CD4-positive, alpha-beta T cell (primary cell): Measurements from ENCODE around the gene BATF. TPM values are rescaled to one million over a fixed set of nuclear protein-coding genes. Genes with fewer than 3 reads are reported as not detected.

Experiments used
- ATAC-seq: fragments of 200-7000 bp; cut with Tn5 transposase; one replicate; pipeline ENCODE4 v1.10.0; 2022; ENCODE audit warnings: mild to moderate bottlenecking; ENCODE audit not compliant: poor library complexity
- CTCF ChIA-PET: fragments of 350-600 bp; sonication (Branson Sonifier 250); formaldehyde crosslinking; loops from one replicate; lab custom pipeline; 2021; ENCODE audit warnings: antibody characterized with exemption, inconsistent platforms; lab: Charles Lee
- POLR2A ChIA-PET: fragments of 350-600 bp; sonication (Branson Sonifier 250); formaldehyde crosslinking; loops from one replicate; lab custom pipeline; 2021; ENCODE audit warnings: antibody characterized with exemption, inconsistent platforms; lab: Charles Lee
- DNase-seq, 14 experiments: peaks; one replicate each; pipeline ENCODE4 v3.0.0-alpha.2; 2013 to 2020; ENCODE audit warnings: mixed read lengths in 2 of 14
- H3K27ac ChIP-seq, 2 donors: one replicate each; pipeline versions ENCODE4 v1.5.1 to v1.7.0; 2013; ENCODE audit warnings: low read length in 2 of 2, low read depth in 1 of 2, mild to moderate bottlenecking in 1 of 2
- H3K27me3 ChIP-seq, 2 experiments: 1 replicate in 1 of 2; 2 replicates in 1 of 2; pipeline versions ENCODE4 v1.6.1 to v1.7.0; 2013; ENCODE audit warnings: low read length in 2 of 2, control low read depth in 1 of 2, mild to moderate bottlenecking in 1 of 2, moderate library complexity in 1 of 2; ENCODE audit not compliant: insufficient read depth in 2 of 2, control insufficient read depth in 1 of 2
- H3K36me3 ChIP-seq: one replicate; pipeline ENCODE4 v1.6.1; 2013; ENCODE audit warnings: low read length, control low read depth; ENCODE audit not compliant: insufficient read depth
- H3K4me1 ChIP-seq: one replicate; pipeline ENCODE4 v1.6.1; 2013; ENCODE audit warnings: low read length, control low read depth; ENCODE audit not compliant: insufficient read depth
- H3K4me3 ChIP-seq: one replicate; pipeline ENCODE4 v1.5.1; 2013; ENCODE audit warnings: mild to moderate bottlenecking, low read length, moderate library complexity
- H3K9me3 ChIP-seq, 2 experiments: 1 replicate in 1 of 2; 2 replicates in 1 of 2; pipeline versions ENCODE4 v1.6.1 to v1.7.0; 2013; ENCODE audit warnings: low read length in 2 of 2, mild to moderate bottlenecking in 2 of 2, control low read depth in 1 of 2, moderate library complexity in 1 of 2; ENCODE audit not compliant: control insufficient read depth in 1 of 2, insufficient read depth in 1 of 2
- H3K27ac Mint-ChIP-seq: one replicate; pipeline ENCODE4 v1.8.0; 2020; ENCODE audit warnings: mixed read lengths
- H3K27me3 Mint-ChIP-seq: one replicate; pipeline ENCODE4 v1.8.0; 2021; ENCODE audit warnings: mixed read lengths
- H3K36me3 Mint-ChIP-seq: one replicate; pipeline ENCODE4 v1.8.0; 2021; ENCODE audit warnings: low read depth, mixed read lengths
- H3K4me1 Mint-ChIP-seq: one replicate; pipeline ENCODE4 v1.8.0; 2021; ENCODE audit warnings: low read depth, mixed read lengths
- H3K4me3 Mint-ChIP-seq: one replicate; pipeline ENCODE4 v1.8.0; 2020; ENCODE audit warnings: mild to moderate bottlenecking, mixed read lengths
- H3K9me3 Mint-ChIP-seq: one replicate; pipeline ENCODE4 v1.8.0; 2020; ENCODE audit warnings: mixed read lengths
- intact Hi-C, 2 experiments: fragments of 100-400 bp; cut with DNase I in 1 of 2; cut with micrococcal nuclease in 1 of 2; formaldehyde crosslinking; loops; one replicate each; pipeline versions ENCODE4 v1.15.1 to v1.9.0; 2023 to 2025; cut with DNase I, micrococcal nuclease
- total RNA-seq, 174 experiments: library from RNA in 2 of 174; stranded (reverse) in 2 of 174; gene quantifications; one replicate each; pipeline ENCODE4 v1.2.3 and lab custom pipeline; 2021 to 2026
- TF ChIP-seq, protein P1 (sequence below): fragments of 200-600 bp; IDR thresholded peaks from one replicate; pipeline ENCODE4 v1.8.0; 2022; ENCODE audit warnings: antibody characterized with exemption, mild to moderate bottlenecking

The BATF gene
- total RNA-seq, 2 experiments from 2014 or later = 6.7 to 7.8 TPM

DNA sequence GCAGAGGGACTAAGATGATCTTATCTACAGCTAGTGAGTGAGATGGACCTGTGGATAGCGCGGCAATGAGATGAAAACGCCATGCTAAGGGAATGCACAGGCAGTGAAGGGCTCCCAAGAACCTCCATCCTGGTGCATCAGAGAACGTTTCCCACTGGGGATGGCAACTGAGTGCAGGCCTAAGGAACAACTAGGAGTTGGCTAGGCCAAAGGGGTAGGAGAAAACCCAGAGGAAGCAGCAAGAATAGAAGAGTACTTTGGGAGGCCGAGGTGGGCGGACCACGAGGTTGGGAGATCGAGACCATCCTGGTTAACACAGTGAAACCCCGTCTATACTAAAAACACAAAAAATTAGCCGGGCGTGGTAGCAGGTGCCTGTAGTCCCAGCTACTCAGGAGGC, 24.6 kb upstream of the BATF start:
- TF ChIP-seq, protein P1, sequence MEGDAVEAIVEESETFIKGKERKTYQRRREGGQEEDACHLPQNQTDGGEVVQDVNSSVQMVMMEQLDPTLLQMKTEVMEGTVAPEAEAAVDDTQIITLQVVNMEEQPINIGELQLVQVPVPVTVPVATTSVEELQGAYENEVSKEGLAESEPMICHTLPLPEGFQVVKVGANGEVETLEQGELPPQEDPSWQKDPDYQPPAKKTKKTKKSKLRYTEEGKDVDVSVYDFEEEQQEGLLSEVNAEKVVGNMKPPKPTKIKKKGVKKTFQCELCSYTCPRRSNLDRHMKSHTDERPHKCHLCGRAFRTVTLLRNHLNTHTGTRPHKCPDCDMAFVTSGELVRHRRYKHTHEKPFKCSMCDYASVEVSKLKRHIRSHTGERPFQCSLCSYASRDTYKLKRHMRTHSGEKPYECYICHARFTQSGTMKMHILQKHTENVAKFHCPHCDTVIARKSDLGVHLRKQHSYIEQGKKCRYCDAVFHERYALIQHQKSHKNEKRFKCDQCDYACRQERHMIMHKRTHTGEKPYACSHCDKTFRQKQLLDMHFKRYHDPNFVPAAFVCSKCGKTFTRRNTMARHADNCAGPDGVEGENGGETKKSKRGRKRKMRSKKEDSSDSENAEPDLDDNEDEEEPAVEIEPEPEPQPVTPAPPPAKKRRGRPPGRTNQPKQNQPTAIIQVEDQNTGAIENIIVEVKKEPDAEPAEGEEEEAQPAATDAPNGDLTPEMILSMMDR = no peak
- no peaks in the 10 kb centered on the region for H3K36me3 Mint-ChIP-seq
- DNase-seq = no peak
- no peak for ATAC-seq
- no peaks in the 10 kb centered on the region for H3K9me3 ChIP-seq
- H3K27me3 ChIP-seq = no peaks in the 10 kb centered on the region
- H3K9me3 Mint-ChIP-seq = no peaks in the 10 kb centered on the region
- H3K4me1 Mint-ChIP-seq = peaks cover 11% of the 10 kb centered on the region
- no peak overlapping the region for H3K27ac Mint-ChIP-seq
- CTCF ChIA-PET = no interaction called here
- no peak overlapping the region for H3K4me3 ChIP-seq
- H3K4me1 ChIP-seq = no peaks in the 10 kb centered on the region
- H3K36me3 ChIP-seq = no peaks in the 10 kb centered on the region
- H3K27ac ChIP-seq = no peak overlapping the region
- intact Hi-C loops = no loop called here
- H3K27me3 Mint-ChIP-seq = no peaks in the 10 kb centered on the region
- POLR2A ChIA-PET = no interaction called here
- no peak overlapping the region for H3K4me3 Mint-ChIP-seq

DNA sequence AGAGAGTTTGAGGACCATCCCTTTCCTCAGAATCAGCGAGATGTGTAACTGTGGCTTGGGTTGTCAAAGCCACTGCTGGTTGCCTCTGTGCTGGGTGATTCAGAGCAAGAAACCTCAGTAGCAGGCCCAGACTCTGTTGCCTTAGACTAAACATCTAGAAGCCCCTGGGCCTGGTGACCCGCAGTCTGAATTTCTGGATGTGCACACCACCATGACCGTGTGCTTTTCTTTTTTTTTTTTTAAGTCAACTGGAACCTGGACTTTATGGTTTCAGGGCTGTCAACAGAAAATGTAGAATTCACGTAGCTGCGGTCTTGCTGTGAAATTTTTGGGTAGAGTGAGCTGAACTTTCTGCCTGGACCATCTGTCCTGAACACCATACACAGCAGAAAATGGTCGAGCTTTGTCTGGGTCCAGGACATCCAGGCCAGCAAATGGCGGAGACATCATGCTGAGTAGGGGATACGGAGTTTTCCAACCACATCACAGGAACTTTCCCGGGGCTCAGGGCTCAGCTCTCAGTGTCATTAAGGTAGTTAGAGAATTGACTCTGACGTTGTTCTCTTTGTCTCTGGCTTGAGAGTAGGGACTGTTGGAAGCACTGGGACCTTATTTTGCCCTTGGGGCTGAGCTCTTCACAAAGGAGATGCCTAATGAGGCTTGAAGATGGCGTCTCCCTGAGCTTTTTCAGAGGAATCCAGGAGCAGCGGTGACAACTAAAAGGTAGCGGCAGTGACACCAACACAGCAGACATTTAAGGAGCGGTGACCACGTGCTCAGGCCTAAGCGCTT, 23.0 kb upstream of the BATF start:
- CTCF ChIA-PET = no interaction called here
- no peaks in the 10 kb centered on the region for H3K4me1 ChIP-seq
- no peaks in the 10 kb centered on the region for H3K27me3 ChIP-seq
- DNase-seq (no peak), ATAC-seq (no peak)
- no peaks in the 10 kb centered on the region for H3K9me3 ChIP-seq
- H3K9me3 Mint-ChIP-seq = no peaks in the 10 kb centered on the region
- no peak overlapping the region for H3K27ac Mint-ChIP-seq
- H3K4me3 ChIP-seq = no peak overlapping the region
- TF ChIP-seq, protein P1 = no peak
- no peak overlapping the region for H3K4me3 Mint-ChIP-seq
- POLR2A ChIA-PET = no interaction called here
- H3K36me3 Mint-ChIP-seq = no peaks in the 10 kb centered on the region
- no peak overlapping the region for H3K27ac ChIP-seq
- H3K36me3 ChIP-seq = no peaks in the 10 kb centered on the region
- intact Hi-C loops = no loop called here
- peaks cover 11% of the 10 kb centered on the region for H3K4me1 Mint-ChIP-seq
- no peaks in the 10 kb centered on the region for H3K27me3 Mint-ChIP-seq

DNA sequence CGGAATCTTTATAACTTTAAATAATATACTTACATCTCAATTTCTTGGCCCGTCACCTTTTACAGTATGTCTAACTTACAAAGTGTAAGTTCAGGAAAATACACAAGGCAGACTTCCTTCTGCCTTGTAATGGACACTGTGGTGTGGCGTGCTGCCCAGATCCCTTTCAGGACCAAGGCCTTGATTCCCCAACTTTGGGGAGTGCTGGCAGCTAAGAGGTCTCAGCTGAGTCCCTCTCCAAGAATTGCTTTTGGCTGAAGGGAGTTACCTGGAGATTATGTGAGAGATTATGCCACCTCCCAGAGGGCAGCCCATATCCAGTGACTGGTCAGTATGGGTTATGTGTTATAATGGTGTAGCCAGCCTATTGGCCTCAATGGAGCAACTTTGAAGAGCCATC, 21.2 kb upstream of the BATF start:
- ATAC-seq (no peak), DNase-seq (no peak)
- H3K36me3 ChIP-seq = no peaks in the 10 kb centered on the region
- CTCF ChIA-PET = no interaction called here
- POLR2A ChIA-PET = no interaction called here
- H3K9me3 ChIP-seq = no peaks in the 10 kb centered on the region
- peaks cover 6% of the 10 kb centered on the region for H3K4me1 Mint-ChIP-seq
- TF ChIP-seq, protein P1 = no peak
- H3K9me3 Mint-ChIP-seq = no peaks in the 10 kb centered on the region
- H3K27me3 ChIP-seq = no peaks in the 10 kb centered on the region
- intact Hi-C loops = no loop called here
- no peak overlapping the region for H3K4me3 Mint-ChIP-seq
- no peaks in the 10 kb centered on the region for H3K4me1 ChIP-seq
- no peak overlapping the region for H3K27ac ChIP-seq
- no peak overlapping the region for H3K4me3 ChIP-seq
- H3K27me3 Mint-ChIP-seq = no peaks in the 10 kb centered on the region
- H3K27ac Mint-ChIP-seq = no peak overlapping the region
- H3K36me3 Mint-ChIP-seq = no peaks in the 10 kb centered on the region
